ELR (cell line): ENCODE results near the gene FRMD4A.
A peak's percentile ranks its signal among the peaks of the same experiment; 100 is the strongest.
"Not testable (repeated sequence)": the region's sequence is repeated elsewhere in the genome, so short reads cannot be mapped to it uniquely, and the experiment has no call there.

ENCODE experiments used
- DNase-seq: peaks from one replicate; pipeline ENCODE4 v3.0.0-alpha.2; 2015; ENCODE audit warnings: low read depth

FRMD4A gene

DNA sequence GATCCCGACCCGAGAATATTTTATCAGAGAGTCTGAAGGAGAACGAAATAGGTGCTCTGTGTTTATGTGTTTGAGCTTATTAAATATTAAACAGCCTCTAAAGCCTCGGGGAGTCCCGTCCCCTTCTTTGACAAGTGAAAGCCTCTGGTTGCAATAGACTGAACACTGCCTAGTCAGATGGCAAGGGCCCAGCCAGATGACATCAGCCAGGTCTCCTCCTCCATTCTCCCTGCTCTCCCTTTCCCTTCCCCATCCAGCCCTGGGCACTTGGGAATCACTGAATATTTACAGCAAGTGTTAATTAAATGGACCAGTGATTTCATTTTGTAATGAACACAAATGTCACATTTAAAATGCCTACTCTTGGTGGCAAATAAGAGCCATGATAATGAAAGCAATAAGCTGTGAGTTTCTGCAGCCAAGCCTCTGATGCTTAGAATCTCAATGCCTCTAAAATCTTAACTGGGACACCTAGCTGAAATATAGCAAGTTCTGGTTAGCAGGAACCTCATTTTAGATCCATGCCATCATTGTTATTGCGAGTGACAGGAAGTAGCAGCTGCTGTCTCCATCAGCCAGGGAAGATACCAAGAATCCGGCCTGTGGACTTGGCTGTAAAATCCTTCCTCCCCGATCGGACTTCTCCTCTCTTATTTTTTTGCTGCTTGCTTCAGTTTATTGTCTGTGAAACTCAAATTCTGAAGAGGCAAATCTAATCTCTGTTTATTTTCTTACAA lies 541.8 kb downstream of the FRMD4A start:
- DNase-seq: peak; percentile 39

DNA sequence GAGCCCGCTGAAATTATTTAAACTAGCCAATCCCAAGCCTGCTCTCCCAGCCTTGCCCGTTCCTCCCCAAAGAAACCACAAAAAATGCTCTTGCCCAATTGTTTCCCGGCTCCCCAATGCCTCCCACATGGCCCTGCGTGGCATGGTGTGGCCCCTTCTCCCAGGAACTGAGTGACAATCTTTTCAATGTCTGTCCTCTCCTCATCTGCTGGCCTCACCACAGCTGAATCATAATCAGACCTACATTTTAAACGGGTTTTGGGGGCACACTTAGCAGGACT lies 542.5 kb downstream of the FRMD4A start:
- no peak for DNase-seq

DNA sequence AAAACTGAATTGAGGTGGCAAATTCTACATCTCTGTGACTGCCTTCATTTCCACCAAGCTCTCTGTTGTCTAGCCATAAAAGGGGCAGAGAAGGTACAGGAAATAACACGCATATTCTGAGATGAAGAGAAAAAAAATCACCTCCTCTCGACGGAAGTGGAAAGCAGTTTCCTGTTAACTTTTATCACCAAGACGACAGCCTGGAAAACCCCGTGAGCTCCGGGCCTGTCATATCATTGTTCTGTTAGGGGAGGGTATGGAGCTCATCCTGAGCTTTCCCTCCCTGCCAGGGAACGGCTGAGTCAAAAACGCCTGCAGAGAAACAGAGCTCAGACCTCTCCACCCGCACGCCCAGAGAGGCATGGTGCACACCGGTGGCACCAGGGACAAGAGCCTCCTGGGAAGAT lies 543.7 kb downstream of the FRMD4A start:
- DNase-seq: no peak

DNA sequence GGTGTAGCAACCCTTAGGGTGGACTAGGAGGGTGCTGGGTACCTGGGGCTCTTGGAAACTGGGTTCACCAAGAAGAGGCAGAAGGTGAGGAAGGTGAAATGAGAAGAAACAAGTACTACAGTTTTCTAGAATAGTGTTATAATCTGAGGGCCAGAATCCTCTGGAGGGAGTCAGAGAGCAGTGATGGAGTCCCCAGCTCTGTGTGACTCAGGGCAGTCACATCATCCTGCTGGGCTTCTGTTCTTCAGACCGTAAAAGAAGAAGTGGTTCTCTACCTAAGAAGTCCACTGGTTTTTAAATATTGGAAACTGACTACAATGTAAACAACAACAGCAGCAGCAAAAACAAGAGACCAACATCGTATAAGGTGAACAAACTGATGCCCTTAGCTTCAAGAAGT lies 546.7 kb downstream of the FRMD4A start:
- peak; percentile 74 for DNase-seq

DNA sequence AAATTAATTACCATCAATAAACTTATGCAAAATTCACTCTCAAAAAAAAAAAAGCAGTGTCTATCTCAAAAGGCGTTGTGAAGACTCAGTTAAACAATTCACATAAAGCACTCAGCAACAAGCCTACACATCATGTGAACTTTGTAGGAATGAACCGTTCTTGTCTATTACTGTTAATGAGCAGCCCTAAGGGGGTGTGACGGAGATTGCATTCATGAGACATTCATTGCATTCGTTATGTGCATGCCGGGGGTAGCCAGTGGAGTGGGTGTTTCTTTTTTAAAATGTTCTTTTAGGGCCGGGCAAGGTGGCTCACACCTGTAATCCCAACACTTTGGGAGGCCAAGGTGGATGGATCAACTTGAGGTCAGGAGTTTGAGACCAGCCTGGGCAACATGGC lies 551.0 kb downstream of the FRMD4A start:
- no peak for DNase-seq

DNA sequence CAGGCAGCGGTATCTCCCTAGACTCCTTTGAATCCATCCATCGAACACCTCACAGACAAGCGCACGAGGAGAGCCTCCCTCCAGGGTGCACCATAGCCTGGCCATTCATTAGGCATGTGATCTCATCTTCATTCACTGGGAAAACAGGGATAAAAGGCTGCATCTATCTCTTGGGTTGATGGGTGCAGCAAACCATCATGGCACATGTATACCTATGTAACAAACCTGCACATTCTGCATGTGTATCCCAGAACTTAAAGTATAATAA lies 552.1 kb downstream of the FRMD4A start:
- DNase-seq: not testable (repeated sequence)

DNA sequence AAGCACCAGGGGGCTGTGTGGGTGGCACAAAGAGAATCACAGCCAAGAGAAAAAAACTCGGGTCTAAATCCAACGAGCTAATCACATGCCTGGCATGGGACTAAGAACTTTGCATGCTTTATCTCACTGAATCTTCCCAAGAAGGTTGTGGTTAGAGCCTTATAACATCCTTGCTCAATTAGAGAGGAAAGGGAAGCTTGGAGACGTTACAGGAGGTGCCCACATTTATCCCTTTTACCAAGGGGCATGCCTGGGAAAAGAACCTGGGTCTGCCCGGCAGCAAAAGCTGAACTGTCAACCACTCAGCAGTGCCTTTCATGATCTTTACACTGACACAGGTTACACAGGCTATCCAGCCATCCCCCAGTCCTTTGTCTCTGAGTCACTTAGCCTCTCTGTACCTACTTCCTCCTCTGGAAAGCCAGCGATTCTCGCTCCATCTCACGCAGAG lies 553.8 kb downstream of the FRMD4A start:
- peak; percentile 75 for DNase-seq

DNA sequence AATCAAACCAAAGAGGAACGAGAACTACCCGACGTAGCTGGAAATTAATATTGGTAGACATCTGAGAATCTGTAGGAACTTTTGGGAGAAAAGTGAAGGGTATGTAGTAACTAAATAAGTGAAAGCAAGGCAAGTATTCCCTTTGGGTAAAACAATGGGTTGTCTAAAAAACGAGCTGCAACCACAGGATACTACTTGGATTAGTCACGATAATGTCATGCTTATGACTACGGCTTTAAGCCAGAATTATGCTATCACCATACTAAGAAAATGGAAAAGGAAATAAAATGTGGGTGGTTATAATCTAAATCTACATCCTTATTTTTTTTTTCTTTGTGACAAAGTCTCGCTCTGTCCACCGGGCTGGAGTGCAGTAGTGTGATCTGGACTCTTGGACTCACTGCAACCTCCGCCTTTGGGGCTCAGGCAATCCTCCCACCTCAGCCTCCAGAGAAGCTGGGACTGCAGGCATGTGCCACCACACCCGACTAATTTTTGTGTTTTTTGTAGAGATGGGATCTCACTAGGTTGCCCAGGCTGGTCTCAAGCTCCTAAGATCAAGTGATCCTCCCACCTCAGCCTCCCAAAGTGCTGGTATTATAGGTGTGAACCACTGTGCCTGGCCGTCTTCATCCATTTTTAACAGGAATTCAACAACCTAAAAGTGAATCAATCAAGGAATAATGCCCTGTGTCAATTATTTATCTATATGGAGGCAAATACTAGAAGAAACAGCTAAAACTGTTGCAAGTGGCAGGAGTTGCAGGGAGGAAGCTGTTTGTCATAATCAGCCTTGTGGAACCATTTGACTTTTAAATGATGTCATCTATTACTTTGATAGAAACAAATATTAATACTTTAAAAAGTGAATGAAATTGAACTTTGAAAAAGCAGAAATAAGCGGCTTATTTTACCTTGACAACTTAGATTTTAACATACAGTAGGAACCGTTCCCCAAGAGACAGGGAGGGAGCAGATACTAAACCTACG lies 554.6 kb downstream of the FRMD4A start:
- peak; percentile 95 for DNase-seq

DNA sequence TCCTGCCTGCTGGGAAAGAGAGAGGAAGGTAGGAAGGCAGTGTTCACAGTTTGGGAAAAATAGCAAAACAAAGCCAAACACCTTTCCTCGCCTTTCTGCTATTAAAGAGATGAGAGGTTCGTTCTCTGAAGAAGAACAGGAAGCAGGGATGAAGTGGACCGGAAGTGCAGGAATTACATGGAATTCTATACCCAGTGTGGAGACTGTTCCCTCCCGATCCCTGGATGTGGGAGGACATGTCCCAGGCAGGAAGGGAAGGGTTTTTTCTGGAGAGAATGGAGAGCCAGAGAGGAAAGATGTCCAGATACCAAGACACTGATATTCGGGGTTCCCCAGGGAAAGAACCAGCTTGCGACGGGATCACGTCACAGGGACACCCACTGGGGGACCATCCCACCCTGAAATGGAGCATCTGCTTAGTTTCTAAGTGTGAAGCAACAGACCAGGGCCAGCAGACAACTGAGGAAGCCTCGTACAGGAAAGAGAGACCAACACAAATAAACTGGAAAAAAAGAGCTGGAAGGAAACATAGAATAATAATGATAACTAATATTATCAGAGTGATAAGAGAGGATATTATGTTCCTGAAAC lies 556.3 kb downstream of the FRMD4A start:
- DNase-seq: no peak

DNA sequence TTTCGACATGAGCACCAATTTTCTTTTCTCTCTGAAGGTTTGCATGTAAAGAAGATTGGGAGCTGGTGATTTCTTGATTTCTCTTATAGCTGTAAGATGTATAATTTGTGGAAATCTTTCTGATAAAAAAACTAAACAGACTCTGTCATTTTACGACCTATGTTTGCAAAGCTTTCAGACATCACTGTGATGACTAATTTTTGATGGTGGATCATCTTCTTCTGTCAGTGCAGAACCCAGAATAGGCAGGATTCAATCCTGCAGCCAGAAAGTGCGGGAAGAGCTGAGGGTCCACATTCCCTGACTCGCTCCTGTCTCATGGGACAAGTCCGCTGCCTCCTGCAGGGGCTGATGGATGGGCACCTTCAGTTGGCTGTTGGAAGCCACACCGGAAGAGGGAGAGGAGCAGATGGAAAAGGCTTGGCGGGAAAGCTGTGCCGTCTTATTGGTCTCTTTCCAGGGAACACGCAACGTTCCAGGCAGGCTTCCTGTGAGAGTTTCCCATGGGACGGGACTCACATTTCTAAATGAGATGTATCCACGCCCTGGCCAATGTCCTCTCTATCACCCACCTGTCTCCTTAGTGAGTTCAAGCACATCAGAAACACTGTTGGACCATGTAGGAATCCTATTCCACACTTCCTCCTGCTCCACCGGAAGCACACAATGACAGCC lies 557.1 kb downstream of the FRMD4A start:
- DNase-seq: peak; percentile 51

DNA sequence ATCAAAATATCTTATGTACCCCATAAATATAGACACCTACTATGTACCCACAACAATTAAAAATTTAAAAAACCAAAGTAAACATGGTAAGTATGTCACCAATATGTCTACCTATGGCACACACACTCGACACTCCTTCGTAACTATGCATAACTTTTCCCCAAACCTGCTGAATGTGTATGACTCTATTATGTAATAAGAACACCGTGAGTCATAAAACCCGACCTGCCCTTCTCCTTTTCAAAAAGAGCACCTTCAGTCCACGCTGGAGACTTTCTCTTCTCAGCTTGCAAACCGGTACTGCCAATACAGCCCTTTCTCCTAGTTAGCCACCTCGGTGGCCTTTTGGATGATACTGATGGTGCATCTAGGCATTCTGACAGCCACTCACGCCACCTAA lies 557.7 kb downstream of the FRMD4A start:
- DNase-seq: no peak

DNA sequence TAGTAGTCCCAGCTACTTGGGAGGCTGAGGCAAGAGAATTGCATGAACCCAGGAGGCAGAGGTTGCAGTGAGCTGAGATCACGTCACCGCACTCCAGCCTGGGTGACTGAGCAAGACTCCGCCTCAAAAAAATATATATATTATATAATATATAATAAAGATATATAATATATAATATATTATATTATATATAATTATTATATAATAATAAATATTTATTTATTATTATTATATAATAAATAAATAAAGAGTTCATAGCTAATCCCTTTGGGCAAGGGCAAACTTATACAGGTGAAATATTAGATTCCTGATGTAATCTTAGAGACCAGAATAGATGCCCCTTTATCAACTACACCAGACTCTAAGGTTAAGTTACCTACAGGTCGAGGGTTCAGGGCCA lies 558.7 kb downstream of the FRMD4A start:
- DNase-seq: no peak

DNA sequence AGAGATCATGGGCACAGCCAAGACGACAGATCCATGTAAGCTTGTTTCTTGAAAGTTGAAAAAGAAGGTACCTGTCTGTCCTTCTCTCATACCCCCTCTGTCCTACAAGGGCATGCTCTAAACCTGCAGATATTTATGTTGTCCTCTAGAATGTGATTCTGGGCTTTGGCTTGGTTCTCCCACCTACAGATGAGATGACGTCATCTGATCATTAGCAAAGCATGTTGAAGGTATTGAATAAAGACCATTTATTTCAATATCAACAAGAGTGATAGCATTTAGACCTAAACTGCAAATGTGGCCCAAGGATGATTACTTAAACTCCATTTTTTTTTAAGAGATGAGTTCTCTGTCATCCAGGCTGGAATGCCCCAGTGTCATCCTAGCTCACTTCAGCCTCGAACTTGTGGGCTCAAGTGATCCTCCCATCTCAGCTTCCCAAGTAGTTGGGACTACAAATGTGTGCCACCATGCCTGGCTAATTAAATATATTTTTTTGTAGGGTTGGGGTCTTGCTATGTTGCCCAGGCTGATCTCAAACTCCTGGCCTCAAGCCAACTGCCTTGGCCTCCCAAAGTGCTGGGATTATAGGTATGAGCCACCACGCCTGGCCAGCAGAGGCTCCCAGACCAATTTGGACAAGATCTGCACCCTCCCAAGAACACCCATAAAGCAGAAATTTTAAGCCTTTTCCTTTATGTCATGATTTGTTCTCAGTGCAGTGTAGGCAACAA lies 559.8 kb downstream of the FRMD4A start:
- no peak for DNase-seq

DNA sequence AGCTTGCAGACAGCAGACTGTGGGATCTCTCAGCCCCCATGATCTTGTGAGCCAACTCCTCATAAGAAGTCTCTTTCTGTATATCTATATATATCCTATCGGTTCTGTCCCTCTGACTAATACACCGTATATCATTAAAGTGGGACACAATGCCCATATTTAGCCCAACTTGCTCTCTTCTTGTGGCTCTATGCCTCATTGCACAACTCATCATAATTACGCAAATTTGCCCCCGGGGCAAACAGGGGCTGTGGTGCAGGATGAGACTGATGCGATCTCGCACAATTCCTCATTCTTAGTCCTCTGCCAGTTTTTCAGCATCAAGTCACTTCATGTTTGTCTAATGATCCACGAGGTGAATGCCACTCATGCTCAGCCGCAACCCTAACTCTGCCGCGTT lies 560.8 kb downstream of the FRMD4A start:
- DNase-seq: peak; percentile 95

DNA sequence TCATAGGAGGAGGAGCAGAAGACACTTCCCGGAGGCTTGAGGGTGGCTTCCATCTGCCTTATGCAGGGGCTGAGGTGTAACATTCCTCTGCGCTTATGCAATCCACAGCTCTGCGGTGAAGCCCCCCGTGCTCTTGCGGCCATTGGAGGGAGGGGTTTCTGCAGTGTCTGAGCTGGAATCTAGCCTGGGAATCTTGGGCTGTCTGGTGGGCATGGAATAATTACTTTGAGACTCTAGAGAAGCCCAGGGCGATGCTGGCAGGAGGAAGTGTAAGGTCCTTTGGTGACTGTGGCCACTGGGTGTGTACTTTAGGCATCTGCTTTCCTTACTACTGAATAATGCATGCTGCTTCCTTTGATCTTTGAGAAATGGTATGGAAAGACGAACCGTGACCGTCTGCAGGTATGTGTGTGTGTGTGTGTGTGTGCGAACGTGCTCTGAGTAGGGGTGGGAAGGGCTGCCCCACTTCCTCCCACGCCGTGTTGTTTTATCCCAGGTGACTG lies 563.0 kb downstream of the FRMD4A start:
- DNase-seq: no peak

DNA sequence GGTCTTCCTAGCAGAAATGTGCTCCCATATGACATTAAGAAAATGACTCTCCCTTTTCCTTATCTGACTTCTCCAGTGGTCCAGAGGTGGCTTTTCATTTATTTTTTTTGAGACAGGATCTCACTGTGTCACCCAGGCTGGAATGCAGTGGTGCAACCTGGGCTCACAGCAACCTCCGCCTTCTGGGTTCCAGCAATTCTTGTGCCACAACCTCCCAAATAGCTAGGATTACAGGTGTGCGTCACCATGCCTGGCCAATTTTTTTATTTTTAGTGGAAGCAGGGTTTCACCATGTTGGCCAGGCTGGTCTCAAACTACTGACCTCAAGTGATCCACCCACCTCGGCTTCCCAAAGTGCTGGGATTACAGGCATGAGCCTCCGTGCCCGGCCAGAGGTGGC lies 563.6 kb downstream of the FRMD4A start:
- not testable (repeated sequence) for DNase-seq

DNA sequence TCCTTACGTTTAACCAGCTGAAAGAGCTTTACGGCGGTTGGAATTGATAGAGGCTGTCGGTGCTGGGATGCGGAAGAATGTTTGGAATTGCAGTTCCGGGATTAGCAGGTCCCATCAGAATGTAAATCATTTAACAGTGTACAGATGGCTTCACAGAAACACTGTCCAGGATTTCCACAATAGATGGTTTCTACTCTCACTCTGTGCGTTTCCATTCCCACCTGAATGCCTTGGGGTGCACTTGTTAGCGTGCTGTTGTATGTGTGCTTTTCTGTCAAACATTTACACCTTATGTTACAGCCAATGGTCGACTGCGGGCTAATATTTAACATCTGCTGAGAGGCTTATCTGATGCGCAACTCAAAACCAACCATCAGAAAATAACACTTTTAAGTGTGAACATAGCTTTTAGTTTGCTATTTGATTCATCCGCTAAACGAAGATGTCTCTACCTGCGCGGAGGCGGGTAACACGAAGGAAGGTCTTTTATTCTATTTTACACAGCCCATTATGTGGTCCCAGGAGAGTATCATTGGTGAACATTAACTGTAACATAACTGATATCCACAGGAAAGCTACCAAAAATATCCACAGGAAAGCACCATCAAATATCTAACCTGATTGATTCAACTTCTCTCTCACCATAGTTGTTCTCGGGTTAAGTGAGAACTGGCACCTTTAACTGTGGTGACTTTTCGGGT lies 564.9 kb downstream of the FRMD4A start:
- DNase-seq: no peak

DNA sequence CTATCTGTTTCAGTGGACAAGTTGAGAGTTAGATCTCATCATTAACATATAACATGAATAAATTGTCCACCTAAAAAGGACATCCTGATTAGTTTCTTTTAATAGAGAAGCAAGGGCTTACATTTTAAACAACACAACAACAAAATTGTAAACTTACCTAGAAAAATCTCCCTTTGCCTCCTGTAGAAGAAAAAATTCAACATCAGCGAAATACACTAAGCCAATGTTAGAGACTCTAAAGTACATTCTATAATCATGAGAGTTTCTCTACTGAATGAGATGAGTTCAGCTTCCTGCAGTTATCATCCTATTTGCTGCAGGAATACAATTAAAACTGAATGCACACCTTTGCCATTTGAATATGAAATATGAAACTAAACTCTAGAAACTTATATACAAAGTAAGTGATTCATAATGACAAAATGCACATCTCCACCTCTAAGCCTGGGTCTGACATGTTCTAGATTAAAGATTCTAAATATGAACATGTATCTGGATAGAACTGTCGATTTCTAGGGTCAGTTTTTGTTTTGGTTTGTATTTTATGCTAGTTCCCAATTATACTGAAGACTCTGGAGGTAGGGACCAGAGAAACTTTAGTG lies 569.1 kb downstream of the FRMD4A start:
- DNase-seq: no peak

DNA sequence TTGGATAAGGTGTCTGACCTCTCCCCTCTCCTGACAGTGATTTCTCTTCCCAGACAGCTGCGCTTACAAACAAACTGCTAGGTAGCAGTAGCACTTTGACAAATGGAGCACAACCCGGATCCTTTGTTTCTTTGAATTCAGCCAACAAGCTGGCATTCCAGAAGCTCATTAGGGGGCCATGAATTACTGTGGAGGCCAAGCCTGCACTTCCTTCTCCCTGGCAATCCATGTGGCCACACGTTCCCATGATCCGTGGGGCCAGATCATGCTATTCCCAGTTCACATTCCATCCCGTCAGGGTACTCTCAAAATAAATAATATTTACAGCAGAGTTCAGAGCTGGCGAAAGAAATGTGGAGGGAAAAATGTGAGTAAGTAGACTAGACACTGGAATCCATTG lies 571.6 kb downstream of the FRMD4A start:
- no peak for DNase-seq

DNA sequence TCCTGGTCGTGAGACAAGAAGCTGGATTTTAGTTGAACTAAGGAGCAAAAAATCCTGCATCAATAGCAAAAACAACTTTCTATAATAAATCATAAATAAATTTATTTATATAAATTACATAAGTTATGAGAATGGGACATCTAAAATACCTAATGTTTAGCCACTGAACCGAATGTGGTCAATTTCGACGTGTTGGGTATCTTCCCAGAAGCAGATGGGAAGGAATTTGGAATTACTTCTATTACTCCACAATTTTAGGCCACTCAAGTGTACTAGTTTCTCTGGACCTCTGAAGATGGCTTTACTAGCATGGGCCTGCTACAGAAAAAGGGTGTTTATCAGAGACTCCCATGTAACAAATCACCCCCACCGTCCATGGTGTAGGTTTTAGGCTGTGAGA lies 572.0 kb downstream of the FRMD4A start:
- no peak for DNase-seq

DNA sequence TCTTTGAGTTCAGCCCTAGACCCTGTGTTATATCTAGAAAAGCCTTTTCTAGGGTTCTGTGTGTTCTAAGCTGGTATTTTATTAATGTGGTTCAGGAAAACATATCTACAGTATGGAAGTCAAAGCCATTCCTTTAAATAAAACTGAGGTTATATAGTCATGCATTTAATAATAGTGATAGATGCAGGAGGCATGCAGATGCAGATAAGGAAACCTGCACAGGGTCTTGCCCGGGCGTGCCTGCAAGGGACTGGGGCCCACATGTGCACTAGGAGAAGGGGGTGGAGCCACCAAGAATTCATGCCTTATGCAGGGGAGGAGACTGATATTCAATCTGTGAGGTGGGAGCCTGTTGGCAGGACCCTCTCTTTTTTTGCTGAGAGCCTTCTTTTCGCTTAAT lies 572.4 kb downstream of the FRMD4A start:
- DNase-seq: peak; percentile 33
